ENCODE data around the gene EVC.

GRCh38 chr4:5756271-5756670 lies 45.3 kb downstream of the EVC start:
- TF ChIP-seq CTCF (IDR thresholded peaks at IDR 0.05) (no peak), EP300 (IDR thresholded peaks at IDR 0.05) (no peak)

Measured in tibial nerve (tissue), 4 donors.